Prostate gland (tissue), 2 donors: ENCODE measurements around the gene URM1.

ENCODE experiments used
- POLR2A ChIP-seq: fragments of 450-650 bp; IDR thresholded peaks from one replicate; pipeline ENCODE4 v1.6.1; 2016; ENCODE audit warnings: antibody characterized with exemption, mild to moderate bottlenecking
- POLR2AphosphoS5 ChIP-seq: sonication (generic); formaldehyde crosslinking; IDR thresholded peaks from one replicate; pipeline ENCODE4 v1.6.1; 2017; ENCODE audit warnings: antibody characterized with exemption
- TF ChIP-seq, protein P1 (sequence below), 4 experiments: fragments of 200-600 bp in 2 of 4; fragments of 450-650 bp in 2 of 4; sonication (generic) in 2 of 4; IDR thresholded peaks; 1 replicate in 3 of 4; 2 replicates in 1 of 4; pipeline ENCODE4 v1.5.1; 2016 to 2019; ENCODE audit warnings: antibody characterized with exemption in 4 of 4, mild to moderate bottlenecking in 2 of 4, moderate library complexity in 2 of 4

GRCh38 chr9:128408963-128409431, 37.8 kb downstream of the URM1 start:
- TF ChIP-seq, protein P1, sequence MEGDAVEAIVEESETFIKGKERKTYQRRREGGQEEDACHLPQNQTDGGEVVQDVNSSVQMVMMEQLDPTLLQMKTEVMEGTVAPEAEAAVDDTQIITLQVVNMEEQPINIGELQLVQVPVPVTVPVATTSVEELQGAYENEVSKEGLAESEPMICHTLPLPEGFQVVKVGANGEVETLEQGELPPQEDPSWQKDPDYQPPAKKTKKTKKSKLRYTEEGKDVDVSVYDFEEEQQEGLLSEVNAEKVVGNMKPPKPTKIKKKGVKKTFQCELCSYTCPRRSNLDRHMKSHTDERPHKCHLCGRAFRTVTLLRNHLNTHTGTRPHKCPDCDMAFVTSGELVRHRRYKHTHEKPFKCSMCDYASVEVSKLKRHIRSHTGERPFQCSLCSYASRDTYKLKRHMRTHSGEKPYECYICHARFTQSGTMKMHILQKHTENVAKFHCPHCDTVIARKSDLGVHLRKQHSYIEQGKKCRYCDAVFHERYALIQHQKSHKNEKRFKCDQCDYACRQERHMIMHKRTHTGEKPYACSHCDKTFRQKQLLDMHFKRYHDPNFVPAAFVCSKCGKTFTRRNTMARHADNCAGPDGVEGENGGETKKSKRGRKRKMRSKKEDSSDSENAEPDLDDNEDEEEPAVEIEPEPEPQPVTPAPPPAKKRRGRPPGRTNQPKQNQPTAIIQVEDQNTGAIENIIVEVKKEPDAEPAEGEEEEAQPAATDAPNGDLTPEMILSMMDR (IDR thresholded peaks at IDR 0.05), result no peak
- TF ChIP-seq POLR2AphosphoS5 (no peak), POLR2A (no peak)
